ENCODE data around the gene ODC1. TPM values are rescaled to one million over a fixed set of nuclear protein-coding genes. Genes with fewer than 3 reads are reported as not detected.
A peak's percentile ranks its signal among the peaks of the same experiment; 100 is the strongest.

Gene ODC1
- polyA plus RNA-seq, 1 of the 3 experiments (the other 2 are of a cell fraction): 253 TPM

DNA sequence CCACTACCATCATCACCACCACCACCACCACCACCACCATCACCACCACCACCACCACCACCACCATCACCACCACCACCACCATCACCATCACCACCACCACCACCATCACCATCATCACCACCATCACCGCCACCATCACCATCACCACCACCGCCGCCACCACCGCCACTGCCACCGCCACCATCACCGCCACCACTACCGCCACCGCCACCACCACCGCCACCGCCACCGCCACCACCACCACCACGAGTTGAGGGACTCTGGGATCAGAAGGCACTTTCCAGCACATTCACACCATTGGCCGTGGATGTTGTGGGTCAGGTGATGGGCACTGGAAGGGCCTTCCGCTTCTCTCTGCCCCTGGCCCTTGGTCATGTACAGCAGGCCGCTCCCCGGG is 48.8 kb downstream of the ODC1 start:
- Histone ChIP-seq H3K4me3 (ENCODE audit: low read depth in 2 of 2, low read length in 1 of 2) (no peak overlapping the region), H3K79me2 (ENCODE audit: insufficient read depth) (no peaks in the 10 kb centered on the region), H3F3A (replicated peaks; ENCODE audit: insufficient read depth) (peaks cover 4% of the 10 kb centered on the region), H3K36me3 (replicated peaks in 1 of 2; ENCODE audit: control insufficient read depth in 1 of 2, insufficient read depth in 2 of 2, low read length in 1 of 2) (peaks cover 0 to 4% of the 10 kb centered on the region in 2 experiments), H3K4me1 (ENCODE audit: control insufficient read depth in 1 of 2, insufficient read depth in 2 of 2, low read depth in 1 of 2, low read length in 1 of 2) (peaks cover 6 to 55% of the 10 kb centered on the region in 2 experiments), H3K9ac (no peak overlapping the region), H4K20me1 (ENCODE audit: insufficient read depth) (0 out of 2 replicates have a peak, but pooled peaks cover 4% of the 10 kb centered on the region), H3K4me2 (no peak overlapping the region), H2AFZ (ENCODE audit: low read depth) (no peak overlapping the region), H3K27ac (ENCODE audit: low read depth in 2 of 2, low read length in 1 of 2) (no peak overlapping the region; a peak in 1 of 4 replicates), H3K9me3 (no peaks in the 10 kb centered on the region), H3K27me3 (ENCODE audit: insufficient read depth) (no peaks in the 10 kb centered on the region), H3K9me2 (no peaks in the 10 kb centered on the region)
- ChIA-PET POLR2A (no interaction called here), CTCF (interaction anchor here (0.9 to 3.8 kb wide), 2 partner anchors 9 to 98 kb away, joined by 3 to 28 read pairs; no protein-coding TSS in a partner anchor)
- WGBS (ENCODE audit: low lambda C conversion rate): 63% methylated on average over 16 of the region's 16 CpGs
- TF ChIP-seq RCOR1 (IDR thresholded peaks at IDR 0.05; ENCODE audit: low read length): no peak
- no peak for TF ChIP-seq SIN3A (IDR thresholded peaks at IDR 0.05; ENCODE audit: borderline replicate concordance, low read depth, low read length)
- TF ChIP-seq FOSL2 (IDR thresholded peaks at IDR 0.05; ENCODE audit: borderline replicate concordance, low read depth): no peak
- no peak for TF ChIP-seq TAF1 (IDR thresholded peaks at IDR 0.05; ENCODE audit: borderline replicate concordance, low read depth, low read length)
- no peak for TF ChIP-seq IRF3 (IDR thresholded peaks at IDR 0.05; ENCODE audit: low read depth, low read length)
- no peak for DNase-seq

DNA sequence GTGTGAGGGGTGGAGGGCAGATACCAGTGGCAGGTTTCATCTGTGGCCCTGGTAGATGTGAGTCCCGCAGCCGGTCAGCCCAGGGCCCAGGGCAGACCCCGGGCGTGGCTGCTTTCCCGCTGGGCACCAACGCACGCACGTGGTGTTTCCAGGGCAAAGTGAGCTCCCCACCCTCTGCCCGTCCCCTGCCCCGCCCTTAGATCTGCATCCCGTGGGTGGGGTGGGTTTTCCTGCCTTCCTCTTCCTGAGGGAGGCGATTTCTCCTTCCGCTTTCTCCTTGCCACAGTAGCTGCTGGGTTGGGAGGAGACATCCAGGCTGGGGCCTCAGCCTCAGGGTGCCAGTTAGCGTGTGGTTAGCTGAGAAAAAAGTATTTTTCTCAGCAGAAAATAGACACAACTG is 49.6 kb downstream of the ODC1 start:
- H2AFZ ChIP-seq (ENCODE audit: low read depth): no peak overlapping the region
- no peak overlapping the region for H3K4me3 ChIP-seq (ENCODE audit: low read depth in 2 of 2, low read length in 1 of 2)
- H3K4me1 ChIP-seq (ENCODE audit: control insufficient read depth in 1 of 2, insufficient read depth in 2 of 2, low read depth in 1 of 2, low read length in 1 of 2): peaks cover 0 to 59% of the 10 kb centered on the region in 2 experiments; a peak in 2 of 4 replicates
- peaks cover 0 to 4% of the 10 kb centered on the region in 2 experiments for H3K36me3 ChIP-seq (replicated peaks in 1 of 2; ENCODE audit: control insufficient read depth in 1 of 2, insufficient read depth in 2 of 2, low read length in 1 of 2)
- no peaks in the 10 kb centered on the region for H3F3A ChIP-seq (replicated peaks; ENCODE audit: insufficient read depth)
- 0 out of 2 replicates have a peak, but pooled peaks cover 4% of the 10 kb centered on the region for H4K20me1 ChIP-seq (ENCODE audit: insufficient read depth)
- no peak for DNase-seq
- H3K9ac ChIP-seq: no peak overlapping the region
- H3K9me2 ChIP-seq: no peaks in the 10 kb centered on the region
- no peaks in the 10 kb centered on the region for H3K27me3 ChIP-seq (ENCODE audit: insufficient read depth)
- H3K27ac ChIP-seq (ENCODE audit: low read depth in 2 of 2, low read length in 1 of 2): peak overlapping the region in 1 of 2 experiments; percentile 14; a peak in 1 of 4 replicates
- H3K79me2 ChIP-seq (ENCODE audit: insufficient read depth): no peaks in the 10 kb centered on the region
- H3K9me3 ChIP-seq: no peaks in the 10 kb centered on the region
- CTCF ChIA-PET: interaction anchor here (0.8 to 3.8 kb wide), 5 partner anchors 10 to 257 kb away, joined by 3 to 28 read pairs (median 3); no protein-coding TSS in a partner anchor
- POLR2A ChIA-PET: no interaction called here
- TF ChIP-seq ELF1 (IDR thresholded peaks at IDR 0.05): no peak
- no peak for TF ChIP-seq GABPA (IDR thresholded peaks at IDR 0.05; ENCODE audit: low read depth)
- no peak for TF ChIP-seq RAD21 (IDR thresholded peaks at IDR 0.05; ENCODE audit: low read length)
- TF ChIP-seq, protein P1, sequence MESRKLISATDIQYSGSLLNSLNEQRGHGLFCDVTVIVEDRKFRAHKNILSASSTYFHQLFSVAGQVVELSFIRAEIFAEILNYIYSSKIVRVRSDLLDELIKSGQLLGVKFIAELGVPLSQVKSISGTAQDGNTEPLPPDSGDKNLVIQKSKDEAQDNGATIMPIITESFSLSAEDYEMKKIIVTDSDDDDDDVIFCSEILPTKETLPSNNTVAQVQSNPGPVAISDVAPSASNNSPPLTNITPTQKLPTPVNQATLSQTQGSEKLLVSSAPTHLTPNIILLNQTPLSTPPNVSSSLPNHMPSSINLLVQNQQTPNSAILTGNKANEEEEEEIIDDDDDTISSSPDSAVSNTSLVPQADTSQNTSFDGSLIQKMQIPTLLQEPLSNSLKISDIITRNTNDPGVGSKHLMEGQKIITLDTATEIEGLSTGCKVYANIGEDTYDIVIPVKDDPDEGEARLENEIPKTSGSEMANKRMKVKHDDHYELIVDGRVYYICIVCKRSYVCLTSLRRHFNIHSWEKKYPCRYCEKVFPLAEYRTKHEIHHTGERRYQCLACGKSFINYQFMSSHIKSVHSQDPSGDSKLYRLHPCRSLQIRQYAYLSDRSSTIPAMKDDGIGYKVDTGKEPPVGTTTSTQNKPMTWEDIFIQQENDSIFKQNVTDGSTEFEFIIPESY (IDR thresholded peaks at IDR 0.05; ENCODE audit: borderline replicate concordance, low read depth): no peak
- no peak for TF ChIP-seq MEF2A (IDR thresholded peaks at IDR 0.05; ENCODE audit: borderline replicate concordance, low read depth)
- TF ChIP-seq EP300 (IDR thresholded peaks at IDR 0.05; ENCODE audit: borderline replicate concordance in 1 of 2, low read depth in 1 of 2, low read length in 1 of 2): no peak
- no peak for TF ChIP-seq RCOR1 (IDR thresholded peaks at IDR 0.05; ENCODE audit: low read length)
- no peak for TF ChIP-seq RFX5 (IDR thresholded peaks at IDR 0.05; ENCODE audit: low read length)
- TF ChIP-seq SIN3A (IDR thresholded peaks at IDR 0.05; ENCODE audit: borderline replicate concordance, low read depth, low read length): no peak
- TF ChIP-seq NRF1 (IDR thresholded peaks at IDR 0.05; ENCODE audit: low read depth, low read length): no peak
- no peak for TF ChIP-seq TEAD4 (IDR thresholded peaks at IDR 0.05; ENCODE audit: borderline replicate concordance, insufficient read depth)
- TF ChIP-seq FOSL2 (IDR thresholded peaks at IDR 0.05; ENCODE audit: borderline replicate concordance, low read depth): no peak
- TF ChIP-seq USF1 (IDR thresholded peaks at IDR 0.05; ENCODE audit: borderline replicate concordance, low read depth): no peak
- no peak for TF ChIP-seq RXRA (IDR thresholded peaks at IDR 0.05; ENCODE audit: borderline replicate concordance, low read depth)
- TF ChIP-seq USF2 (IDR thresholded peaks at IDR 0.05; ENCODE audit: borderline replicate concordance, low read depth, low read length): no peak
- no peak for TF ChIP-seq FOXJ3 (CRISPR knock-in tag; IDR thresholded peaks at IDR 0.05)
- no peak for TF ChIP-seq CHD2 (IDR thresholded peaks at IDR 0.05; ENCODE audit: low read length, partially characterized antibody)
- TF ChIP-seq EZH2phosphoT487 (IDR thresholded peaks at IDR 0.05; ENCODE audit: borderline replicate concordance, low read depth): no peak
- no peak for TF ChIP-seq POLR2AphosphoS5 (IDR thresholded peaks at IDR 0.05; ENCODE audit: low read depth, low read length)
- no peak for TF ChIP-seq NFIC (IDR thresholded peaks at IDR 0.05; ENCODE audit: borderline replicate concordance)
- WGBS (ENCODE audit: low lambda C conversion rate): 89% methylated on average over 14 of the region's 14 CpGs
- H3K4me2 ChIP-seq: no peak overlapping the region
